Kidney epithelial cell (primary cell): ENCODE results near the gene RPUSD1. TPM values are rescaled to one million over a fixed set of nuclear protein-coding genes. Genes with fewer than 3 reads are reported as not detected.
"Not testable (repeated sequence)": the region's sequence is repeated elsewhere in the genome, so short reads cannot be mapped to it uniquely, and the experiment has no call there.

Source experiments
- DNase-seq: peaks from one replicate; pipeline ENCODE4 v3.0.0-alpha.2; 2010; ENCODE audit warnings: low read depth
- H3K27me3 ChIP-seq: 2 replicates; pipeline ENCODE4 v1.6.0; 2011; ENCODE audit warnings: low read length; ENCODE audit not compliant: control insufficient read depth, insufficient read depth
- H3K36me3 ChIP-seq: 2 replicates; pipeline ENCODE4 v1.5.1; 2011; ENCODE audit warnings: low read length; ENCODE audit not compliant: control insufficient read depth, insufficient read depth
- H3K4me3 ChIP-seq: 2 replicates; pipeline ENCODE4 v1.5.1; 2011; ENCODE audit warnings: low read depth, mild to moderate bottlenecking, control low read depth, low read length
- CTCF ChIP-seq: IDR thresholded peaks from 2 replicates; pipeline ENCODE4 v1.5.1; 2011; ENCODE audit warnings: mild to moderate bottlenecking, moderate library complexity, low read length, control low read depth, inconsistent platforms; ENCODE audit not compliant: insufficient read depth, poor library complexity, severe bottlenecking
- total RNA-seq: library from RNA; depleted of rRNA; stranded (reverse); fragments of >200 nt; gene quantifications from 2 replicates; pipeline ENCODE4 v1.2.3, GENCODE V29; 2015

Gene RPUSD1
- total RNA-seq, 1 donor from 2014 or later = 42.0 TPM

GRCh38 chr16:777826-778225 lies 10.4 kb downstream of the RPUSD1 start:
- peaks cover 16% of the 10 kb centered on the region for H3K27me3 ChIP-seq
- H3K36me3 ChIP-seq = no peaks in the 10 kb centered on the region
- no peak for TF ChIP-seq CTCF
- no peak for DNase-seq
- no peak overlapping the region for H3K4me3 ChIP-seq

DNA sequence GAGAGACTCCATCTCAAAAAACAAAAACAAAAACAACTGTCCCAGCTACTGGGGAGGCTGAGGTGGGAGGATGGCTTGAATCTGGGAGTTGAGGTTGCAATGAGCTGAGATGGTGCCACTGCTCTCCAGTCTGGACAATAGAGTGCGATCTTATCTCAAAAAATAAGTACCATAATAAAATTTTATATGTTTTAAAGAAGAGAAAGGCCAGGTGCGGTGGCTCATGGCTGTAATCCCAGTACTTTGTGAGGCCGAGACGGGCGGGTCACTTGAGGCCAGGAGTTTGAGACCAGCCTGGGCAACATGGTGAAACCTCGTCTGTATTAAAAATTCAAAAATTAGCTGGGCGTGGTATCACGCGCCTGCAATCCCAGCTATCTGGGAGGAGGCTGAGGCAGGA lies 11.4 kb downstream of the RPUSD1 start:
- TF ChIP-seq CTCF = no peak
- Histone ChIP-seq H3K27me3 (peaks cover 10% of the 10 kb centered on the region), H3K4me3 (no peak overlapping the region), H3K36me3 (no peaks in the 10 kb centered on the region)
- DNase-seq = no peak

DNA sequence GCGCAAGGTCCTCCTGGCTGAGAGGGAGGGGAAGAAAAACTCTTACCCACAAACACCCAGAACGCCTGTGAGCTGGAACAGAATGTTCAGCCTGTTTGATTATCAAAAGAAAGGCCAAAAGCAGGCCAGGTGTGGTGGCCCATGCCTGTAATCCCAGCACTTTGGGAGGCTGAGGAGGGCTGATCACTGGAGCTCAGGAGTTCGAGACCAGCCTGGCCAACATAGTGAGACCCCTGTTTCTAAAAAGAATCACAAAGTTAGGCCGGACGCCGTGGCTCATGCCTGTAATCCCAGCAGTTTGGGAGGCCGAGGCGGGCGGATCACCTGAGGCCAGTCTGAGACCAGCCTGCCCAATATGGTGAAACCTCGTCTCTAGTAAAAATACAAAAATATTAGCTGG lies 11.9 kb downstream of the RPUSD1 start:
- H3K36me3 ChIP-seq, H3K27me3 ChIP-seq, DNase-seq, H3K4me3 ChIP-seq: not testable (repeated sequence)

GRCh38 chr16:775236-775796 lies 12.9 kb downstream of the RPUSD1 start:
- no peak for DNase-seq
- TF ChIP-seq CTCF = no peak
- Histone ChIP-seq H3K4me3 (no peak overlapping the region), H3K27me3 (no peaks in the 10 kb centered on the region), H3K36me3 (no peaks in the 10 kb centered on the region)

DNA sequence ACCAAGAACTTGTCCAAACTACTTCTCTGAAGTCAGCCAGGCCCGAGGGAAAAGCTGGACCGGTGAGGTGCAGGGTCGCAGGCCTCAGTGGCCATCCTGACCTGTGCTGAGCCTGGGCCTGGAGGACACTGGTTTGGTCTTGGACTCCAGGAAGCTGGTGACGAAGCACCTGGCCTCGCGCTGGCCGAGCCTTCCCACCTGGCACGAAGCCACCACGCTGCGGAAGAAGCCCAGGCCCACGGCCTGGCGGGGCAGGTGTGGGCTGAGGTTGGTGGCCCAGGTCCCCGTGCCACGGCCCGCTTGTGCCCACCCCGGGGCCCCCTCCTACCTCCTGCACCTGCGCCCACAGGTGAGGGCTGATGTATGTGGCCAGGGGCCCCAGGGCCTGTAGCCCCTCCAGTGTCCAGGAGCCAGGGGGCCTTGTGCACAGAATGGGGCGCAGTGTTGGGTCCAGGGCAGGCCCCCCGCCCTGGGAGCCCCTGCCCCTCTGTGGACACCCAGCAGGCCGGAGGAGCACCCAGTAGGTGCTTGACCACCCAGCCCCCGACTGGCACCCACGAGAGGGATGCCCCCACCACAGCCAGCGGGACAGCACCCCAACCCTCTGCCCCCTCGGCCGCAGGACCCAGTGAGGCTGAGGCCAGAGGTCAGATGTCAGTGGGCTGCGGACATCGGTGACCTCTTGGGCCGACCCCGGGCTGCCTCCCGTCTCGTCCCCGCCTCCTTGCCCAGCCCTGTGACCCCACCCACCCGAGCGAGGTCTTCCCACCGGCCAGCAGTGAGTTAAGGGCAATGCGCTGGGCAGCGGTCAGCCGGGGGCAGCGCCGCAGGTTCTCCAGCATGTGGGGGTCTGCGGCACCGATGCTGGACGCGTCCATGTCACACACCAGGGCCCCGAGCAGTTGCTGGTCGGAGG lies 13.8 kb downstream of the RPUSD1 start:
- H3K36me3 ChIP-seq = no peaks in the 10 kb centered on the region
- H3K27me3 ChIP-seq = no peaks in the 10 kb centered on the region
- TF ChIP-seq CTCF = no peak
- H3K4me3 ChIP-seq = no peak overlapping the region
- no peak for DNase-seq

- DNase-seq = no peak
- Histone ChIP-seq H3K36me3 (no peaks in the 10 kb centered on the region), H3K27me3 (no peaks in the 10 kb centered on the region), H3K4me3 (no peak overlapping the region)
- no peak for TF ChIP-seq CTCF
Measured at GRCh38 chr16:772959-773358, 15.2 kb downstream of the RPUSD1 start.
